HG03097 (cell line): ENCODE measurements around the gene FZD7.

ENCODE experiments used
- ATAC-seq: cut with Tn5 transposase; IDR thresholded peaks from one replicate; pipeline ENCODE4 v1.9.1; 2021; ENCODE audit not compliant: unreplicated experiment, low FRiP score

The FZD7 gene

DNA sequence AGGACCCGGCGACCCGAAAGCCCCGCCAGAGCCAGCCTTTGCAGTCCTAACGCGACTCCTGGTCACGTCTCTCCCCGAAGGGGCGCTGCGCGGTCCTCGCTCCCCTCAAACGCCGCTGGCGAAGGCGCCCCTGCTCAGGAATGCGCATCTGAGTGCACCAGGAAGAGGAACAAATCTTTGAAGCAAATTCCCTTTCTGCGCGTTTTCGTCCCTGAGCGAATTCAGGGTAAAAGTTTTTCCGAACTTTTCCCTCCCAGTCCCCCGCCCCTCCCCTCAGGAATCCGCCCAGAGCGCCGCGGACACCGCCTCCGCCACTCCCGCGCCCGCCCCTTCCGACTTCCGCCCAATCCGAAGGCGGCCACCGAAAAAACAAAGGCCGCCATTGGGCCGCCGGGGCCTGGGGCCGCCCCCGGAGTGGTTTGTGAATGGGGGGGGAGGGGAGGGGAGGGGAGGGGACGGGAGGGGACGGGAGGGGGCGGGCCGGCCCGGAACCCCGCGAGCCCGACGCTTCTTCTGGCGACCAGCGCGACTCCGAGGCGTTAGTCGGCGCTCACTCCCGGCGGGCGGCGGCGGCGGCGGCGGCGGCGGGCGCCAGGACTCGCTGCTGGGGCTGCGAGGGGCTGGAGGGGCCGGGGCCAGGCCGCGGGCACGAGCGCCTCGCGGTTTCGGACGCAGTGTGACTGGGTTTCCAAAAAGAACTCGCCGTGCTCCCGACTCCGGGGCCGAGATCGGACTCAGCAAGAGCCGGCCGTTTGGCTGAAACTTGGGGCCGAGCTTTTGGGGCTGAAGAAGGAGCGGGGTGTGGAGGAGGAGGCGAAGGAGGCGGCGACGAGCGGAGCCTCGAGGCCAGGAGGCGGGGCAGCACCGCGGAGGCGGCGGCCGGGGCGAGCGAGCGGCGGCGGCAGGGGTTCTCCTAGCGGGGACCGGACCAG, at the start of gene FZD7:
TSS of gene FZD7 (plus strand) at position 539 of the 932 bp plus-strand sequence. CDS start 793 bp downstream, outside the sequence.
- peak; percentile 70 for ATAC-seq

DNA sequence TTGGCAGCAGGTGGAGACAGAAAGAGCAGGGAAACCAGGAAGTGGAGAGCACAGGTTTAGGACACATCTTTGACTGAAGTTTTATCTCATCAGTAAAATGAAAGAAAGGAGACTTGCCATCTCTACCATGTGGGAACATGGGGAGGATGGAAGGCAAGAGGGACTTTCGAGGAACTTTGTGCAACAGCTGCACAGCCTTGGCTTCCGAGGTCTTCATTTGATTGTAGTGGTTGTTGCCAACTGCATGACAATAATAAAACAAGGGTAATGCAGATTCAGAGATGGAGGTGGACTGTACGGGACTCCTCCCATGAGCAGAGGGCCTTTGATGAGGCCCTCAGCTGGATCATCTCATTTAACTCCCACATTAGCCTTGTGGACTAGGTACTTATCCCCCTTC, 49.3 kb upstream of the FZD7 start:
- no peak for ATAC-seq

DNA sequence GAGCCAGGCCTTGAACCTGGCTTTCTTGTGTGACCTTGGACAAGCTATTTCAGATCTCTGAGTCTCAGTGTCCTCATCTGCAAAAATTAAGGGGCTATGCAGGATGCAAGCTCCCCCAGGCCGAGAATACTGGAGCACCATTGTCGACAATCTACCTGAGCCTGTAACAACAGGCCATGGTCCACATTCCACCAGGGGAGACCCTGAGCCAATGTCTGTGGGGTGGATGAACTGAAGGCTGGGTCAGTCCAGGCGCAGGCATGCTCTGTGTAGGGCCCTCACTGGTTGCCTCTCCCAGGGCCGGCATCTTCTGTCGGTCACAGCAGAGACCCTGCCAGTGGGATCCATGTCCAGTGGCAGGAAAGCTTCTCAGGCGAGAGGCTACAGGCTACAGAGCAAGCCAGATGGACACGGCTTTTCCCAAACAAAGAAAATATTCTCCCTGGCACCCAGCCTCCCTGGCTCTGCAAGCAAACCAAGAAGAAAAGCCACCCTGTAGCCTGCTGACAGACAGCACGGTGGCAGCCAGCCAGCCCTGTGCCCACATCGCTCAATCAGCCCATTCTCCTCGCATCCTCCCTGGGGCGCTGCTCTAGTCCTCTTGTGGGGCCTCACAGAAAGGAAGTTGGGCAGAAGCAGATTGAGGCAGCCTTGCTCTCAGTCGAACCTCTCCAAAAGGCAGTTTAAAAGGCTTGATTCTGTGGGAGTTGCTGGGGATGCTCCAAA, 48.7 kb upstream of the FZD7 start:
- no peak for ATAC-seq

DNA sequence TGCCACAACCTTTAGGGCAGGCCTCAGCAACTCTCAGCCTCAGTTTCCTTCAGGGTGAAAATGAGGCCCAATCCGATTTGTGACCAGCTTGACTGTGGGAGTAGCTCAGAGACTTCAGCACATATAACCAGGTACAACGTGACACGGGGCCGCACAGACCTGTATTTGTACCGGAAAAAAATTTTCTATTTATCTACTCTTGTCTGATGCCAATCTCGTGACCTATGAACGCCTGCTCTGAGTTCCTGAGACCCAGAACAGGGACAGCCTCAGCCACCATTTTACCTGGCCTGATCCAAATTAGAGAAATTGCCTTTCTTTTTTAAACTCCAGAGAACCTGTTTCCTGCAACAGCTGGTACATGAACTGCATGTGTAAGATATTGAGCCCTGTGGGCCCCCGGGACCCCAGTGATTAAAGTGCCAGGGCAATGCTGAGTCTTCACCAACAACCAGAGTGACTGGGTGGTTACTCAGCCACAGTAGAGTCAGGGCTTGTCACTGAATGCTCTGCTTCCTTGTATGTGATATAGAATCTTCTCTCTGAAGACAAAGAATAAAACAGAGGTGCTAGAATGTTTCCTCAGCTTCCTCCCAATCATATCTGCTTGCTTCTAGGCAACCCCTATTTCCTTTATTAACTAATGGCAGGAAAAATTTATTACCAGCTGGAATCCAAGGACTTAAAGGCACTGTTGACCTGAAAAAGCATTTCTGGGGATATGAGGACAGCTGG, 47.8 kb upstream of the FZD7 start:
- no peak for ATAC-seq

DNA sequence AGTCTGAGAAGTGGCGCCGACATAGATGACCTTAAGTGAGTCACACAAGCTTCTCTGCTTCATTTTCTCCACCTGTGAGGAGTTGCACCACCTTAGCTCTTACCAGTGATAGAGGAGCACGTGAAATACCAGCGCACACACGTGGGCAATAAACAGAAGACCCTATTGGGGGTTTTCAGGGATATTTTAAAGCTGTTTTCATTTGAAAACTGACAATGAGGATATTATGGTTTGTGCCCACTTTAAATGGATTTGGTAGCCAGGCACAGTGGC, 47.3 kb upstream of the FZD7 start:
- ATAC-seq = no peak

DNA sequence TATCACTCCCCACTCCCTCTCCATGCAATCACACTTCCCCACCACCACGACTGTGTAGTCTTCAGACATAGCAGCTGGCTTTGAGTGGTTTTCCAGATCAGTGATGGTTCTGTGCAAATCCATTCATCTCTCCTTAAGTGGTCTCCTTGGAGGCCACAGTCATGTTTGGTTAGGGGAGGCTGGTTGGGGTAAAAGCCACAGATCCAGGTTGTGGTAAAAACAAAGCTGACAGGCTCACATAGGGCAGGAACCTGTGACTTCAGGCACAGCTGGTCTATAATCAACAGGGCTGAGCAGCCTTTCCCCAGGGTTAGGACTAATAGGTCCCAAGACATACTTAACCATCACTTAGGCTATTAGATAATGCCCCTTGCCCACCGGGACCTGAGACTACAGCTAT, 46.2 kb upstream of the FZD7 start:
- ATAC-seq = no peak

DNA sequence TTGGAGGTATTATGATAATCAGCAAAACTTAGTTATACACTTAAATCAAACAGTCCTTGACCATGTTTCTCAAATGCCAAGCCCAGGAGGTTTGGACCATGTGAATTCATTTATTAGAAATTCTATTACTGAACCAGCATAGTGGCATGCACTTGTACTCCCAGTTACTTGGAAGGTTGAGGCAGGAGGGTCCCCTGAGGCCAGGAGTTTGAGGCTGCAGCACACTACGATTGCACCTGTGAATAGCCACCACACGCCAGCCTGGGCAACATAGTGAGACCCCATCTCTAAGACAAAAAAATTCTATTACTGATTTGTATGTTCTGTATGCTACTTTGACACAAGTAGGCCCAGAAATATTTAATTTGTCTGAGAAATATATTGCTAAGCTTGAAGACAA, 43.6 kb upstream of the FZD7 start:
- ATAC-seq = no peak

DNA sequence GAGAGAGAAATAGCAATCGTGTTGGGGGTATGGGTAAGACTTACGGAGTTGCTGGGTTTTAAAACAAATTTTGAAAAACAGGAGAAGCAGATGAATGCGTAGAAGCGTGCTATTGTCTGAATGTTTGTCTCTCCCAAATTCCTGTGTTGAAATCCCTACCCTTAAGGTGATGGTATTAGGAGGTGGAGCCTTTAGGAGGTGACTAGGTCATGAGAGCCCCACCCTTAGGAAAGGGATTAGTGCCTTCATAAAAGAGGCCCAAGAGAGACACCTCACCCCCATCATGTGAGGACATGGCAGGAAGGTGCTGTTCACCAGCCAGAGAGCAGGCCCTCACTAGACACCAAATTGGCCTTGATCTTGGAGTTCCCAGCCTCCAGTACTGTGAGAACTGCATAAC, 40.7 kb upstream of the FZD7 start:
- ATAC-seq = no peak

DNA sequence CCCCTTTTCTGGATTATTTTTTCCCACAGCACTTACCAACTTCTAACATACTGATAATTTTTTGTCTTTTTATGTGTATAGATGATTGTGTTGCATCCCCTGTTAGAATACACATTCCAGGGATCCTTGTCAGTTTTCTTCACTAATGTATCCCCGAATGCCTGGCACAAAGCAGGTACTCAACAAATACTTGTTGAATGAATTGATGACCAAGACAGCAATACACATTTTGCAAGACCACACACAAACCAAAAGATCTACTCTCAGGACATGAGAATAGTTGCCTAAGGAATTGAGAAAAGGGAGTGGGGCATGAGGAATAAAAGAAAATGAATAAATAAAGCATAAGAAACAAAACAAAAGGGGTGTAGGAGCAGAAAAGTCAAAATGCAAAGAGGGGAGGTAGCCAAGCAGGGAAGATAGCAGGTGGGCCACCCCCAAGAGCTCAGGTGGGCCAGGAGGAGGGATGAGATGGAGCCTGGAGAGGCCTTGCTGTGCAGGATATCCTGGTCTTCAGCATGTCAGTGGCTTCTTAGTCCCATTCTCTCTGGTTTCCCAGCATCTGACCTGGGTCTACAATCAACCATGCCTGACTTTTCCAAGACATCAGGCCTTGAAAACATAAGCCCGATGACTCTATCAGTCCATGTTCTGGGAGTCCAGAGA, 38.5 kb upstream of the FZD7 start:
- no peak for ATAC-seq

DNA sequence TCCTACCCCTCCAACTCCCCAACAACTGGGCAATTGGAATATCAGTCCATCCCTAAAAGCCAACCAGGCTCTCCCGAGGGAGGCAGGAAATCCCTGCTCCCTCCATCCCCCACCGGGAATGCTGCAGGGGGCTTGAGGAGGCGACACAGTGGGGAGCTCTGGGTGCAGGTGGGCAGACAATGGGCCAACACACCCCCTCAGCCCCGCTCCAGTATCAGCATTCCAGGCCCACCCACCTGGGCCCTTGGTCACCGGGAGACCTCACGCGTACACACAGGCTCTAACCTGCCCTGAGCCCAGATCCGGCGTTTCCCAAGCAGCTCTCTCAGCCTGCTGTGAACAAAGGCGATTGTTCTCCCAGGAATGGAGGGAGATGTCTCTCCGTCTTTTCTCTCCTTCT, 37.6 kb upstream of the FZD7 start:
- no peak for ATAC-seq

DNA sequence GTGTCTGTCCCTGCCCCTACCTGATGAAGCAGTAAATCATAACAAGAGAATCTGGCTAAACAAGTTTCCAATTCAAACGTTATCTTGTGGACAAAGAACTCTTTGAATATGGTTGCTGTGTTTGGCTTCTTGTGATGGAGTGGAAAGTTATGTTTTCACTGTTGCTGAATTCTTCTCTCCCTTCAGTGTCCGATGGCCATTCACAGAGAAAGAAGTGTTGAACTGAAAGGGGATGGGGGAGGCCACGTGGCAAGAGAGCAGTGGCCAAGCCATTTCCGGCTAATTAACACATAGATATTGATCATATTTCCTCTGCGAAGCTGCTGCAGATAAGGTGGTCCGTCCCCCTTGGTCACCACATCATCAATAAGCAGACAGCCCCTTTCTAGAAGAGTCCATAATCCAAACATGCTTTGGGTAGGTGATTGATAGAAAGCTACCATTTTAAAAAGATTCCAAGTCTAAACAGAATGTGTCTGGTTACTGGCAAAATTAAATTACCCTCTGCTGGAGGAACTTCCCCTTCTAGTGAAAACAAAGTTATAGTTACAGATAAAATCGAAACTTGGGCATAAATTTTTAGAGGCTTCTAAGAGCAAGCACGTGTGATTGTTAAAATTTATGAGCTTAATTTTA, 36.9 kb upstream of the FZD7 start:
- ATAC-seq = no peak

DNA sequence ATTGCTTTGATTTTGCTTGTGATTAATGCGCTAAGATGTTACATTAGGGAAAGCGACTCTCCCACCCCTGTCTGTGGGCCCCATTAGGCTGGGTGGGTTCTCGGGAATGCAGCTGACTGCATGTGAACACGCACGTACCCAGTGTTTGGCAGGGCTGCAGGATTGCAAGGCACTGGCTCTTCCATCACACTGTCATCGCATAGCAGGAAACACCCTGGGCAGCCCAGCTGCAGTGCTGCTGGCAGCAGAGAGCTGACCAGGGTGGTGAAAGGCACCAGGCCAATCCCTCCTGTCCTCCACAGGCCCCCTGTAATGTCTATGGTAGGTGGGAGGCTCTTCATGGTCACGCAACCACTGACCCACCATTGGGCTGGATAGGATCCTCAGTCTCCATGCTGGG, 34.4 kb upstream of the FZD7 start:
- ATAC-seq = no peak

DNA sequence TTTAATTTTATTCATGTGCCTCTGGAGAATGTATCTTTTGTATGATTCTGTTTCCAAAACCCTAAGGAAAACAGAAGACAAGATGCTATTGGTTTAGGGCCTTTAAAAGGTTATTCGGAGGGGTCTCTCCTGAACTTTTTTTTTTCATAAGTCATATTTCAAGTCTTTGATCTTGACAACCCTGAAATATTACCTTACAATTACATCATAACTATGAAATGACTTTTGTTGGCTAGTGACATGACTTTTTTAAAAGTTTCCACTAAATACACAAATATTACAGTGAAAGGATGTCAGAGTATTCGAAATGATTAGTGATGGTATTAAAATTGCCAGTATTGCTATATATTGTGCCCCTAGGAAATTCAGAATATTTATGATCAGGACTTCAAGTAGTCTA, 31.8 kb upstream of the FZD7 start:
- no peak for ATAC-seq

DNA sequence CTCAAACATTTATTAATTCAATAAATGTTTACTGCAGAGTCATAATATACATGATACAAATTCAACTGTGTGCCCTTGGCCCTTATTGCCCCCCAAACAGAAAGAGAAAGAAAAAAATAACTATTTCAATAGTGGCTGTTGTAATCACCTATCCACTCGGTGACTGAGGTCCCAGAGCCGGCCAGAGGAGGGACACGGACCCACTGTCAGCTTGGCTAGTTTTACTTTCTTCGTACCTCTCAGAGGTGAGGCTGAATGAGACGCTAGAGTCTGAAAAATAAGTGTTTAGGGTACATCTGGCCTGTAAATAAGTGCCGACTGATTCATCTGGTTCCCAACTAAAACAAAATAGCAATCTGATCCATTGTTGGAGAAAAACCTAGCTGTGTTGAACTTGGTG, 31.3 kb upstream of the FZD7 start:
- ATAC-seq = no peak

DNA sequence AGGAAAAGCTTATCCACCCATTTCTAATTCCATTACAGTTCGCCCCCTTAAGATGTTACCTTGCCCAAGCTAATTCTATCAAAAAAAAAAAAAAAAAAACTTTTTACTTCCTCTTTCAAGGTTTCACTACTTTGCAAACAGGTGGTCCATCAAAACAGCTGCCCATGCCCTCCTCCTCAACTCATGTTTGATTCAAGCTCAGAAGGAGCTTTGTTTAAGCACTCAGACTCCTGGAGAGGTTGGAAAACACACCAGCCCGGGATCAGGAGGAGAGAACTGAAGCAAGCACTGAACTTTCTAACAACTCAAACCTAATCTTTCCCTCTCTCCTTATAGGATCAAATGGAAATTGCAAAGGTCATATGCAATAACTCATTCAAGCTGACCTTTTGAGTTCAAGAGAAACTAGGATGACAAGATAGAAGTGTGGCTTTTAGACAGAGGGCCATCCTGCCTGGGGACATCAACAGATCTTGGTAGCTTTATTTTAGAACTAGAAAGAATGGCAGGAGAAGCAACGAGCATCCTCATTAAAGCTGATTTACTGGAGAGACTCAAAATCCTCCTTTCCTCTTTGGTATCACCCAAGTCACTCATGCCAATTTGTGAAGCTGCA, 28.3 kb upstream of the FZD7 start:
- no peak for ATAC-seq

DNA sequence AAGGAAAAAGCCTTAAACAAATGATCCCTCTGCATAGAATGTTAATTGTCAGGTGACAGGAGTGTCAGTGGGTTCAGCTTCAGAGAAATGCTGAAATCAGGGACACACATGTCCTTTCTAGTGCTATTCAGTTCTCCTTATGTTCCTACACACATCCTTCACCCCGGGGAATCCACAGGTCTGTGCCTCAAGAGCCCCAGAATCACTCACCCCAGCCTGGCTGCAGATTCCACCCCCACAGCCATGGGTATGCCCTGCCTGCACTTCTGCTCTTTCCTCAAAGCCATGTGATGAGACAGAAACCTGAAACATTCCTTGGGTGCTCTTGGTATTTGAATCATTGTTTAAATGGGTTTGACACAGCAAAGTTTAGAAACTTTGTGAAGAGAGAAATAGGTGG, 27.4 kb upstream of the FZD7 start:
- no peak for ATAC-seq

DNA sequence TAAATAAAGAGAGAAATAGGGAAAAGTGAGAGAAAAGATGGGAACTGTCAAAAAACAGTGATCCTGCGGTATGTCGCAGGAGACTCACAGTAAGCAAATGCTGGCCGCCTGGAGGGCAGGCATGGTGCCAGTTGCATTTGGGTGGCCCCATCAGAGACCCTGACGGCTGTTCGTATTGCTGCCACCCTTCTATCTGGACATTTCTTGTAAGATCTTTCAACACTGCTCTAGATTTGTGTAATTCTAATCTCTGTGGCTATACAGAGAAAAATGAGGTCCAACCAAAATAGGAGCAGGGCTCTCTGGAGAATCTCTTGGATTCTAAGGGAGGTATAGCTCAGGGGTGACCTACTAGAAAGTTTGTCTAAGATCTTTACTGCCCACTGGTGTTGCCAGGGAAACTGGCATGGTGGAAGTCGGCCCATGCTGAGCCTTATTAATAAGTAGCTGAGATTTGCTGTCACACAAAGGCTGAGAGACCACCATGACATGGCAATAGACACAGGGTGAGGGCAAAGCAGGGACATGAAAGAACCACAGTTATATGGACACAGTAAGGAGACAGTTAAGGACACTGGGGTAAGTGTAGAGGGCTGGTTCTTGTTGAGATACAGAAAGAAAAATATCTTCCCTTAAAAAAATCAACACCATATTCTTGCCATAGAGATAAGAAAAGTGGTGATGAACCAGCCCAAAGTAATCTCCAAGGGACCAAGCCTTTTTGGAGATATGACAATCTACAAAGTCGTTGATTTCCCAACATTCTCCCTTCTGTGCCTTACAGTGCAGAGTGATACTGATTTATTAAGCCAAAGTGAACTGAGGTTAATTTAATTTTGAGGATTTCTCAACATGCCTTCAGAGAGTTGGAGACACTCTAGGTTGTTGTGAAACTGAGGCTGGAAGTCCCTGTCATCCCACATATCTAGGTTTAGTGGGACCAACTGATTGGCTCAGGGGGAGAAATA, 26.4 kb upstream of the FZD7 start:
- ATAC-seq = no peak

DNA sequence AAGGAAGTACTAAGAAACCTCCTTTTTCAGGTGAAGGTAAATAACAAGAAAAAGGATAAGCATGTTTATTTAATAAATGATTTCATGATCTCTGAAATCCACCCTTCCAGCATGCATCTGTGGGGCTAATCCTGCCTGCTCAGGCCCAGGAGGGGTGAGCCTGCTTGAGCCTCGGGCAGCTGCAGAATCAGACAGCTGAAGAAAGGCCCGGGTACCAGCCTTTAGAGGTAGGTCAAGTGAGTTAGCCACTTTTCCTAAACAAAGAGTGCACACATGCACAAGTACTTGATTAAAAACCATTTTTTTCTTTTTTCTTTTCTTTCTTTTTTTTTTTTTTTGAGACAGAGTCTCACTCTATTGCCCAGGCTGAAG, 25.7 kb upstream of the FZD7 start:
- no peak for ATAC-seq

DNA sequence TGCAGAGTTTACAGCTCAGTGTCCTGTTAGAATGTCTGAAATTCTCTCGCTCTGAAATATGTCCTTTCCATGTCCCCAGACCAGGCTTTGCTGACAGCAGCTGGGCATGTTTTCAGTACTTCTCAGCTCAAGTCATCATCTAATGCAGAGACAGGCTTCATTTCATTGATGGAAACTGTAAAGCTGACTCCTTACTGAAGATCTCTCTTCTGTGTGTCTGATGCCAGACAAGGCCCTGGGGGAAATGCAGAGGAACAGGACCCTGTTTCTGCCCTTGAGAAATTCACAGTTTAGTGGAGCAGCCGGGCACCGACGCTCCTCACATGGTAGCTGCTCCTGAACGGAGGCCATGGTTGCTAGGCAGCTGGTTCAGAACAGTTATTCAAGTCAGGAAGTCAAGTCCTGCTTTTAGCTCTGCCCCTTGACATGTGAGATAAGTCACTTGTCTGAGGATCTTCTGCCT, 24.6 kb upstream of the FZD7 start:
- ATAC-seq = no peak
